Activated T-helper 9 cell treated with anti-CD3 and anti-CD28 coated beads, Interleukin-2, amount 50 U/mL, for 16 hours (primary cell): Measurements from ENCODE around the gene SFT2D1.
A peak's percentile ranks its signal among the peaks of the same experiment; 100 is the strongest.
"Not testable (repeated sequence)": the region's sequence is repeated elsewhere in the genome, so short reads cannot be mapped to it uniquely, and the experiment has no call there.

Experiments
- DNase-seq: peaks from one replicate; pipeline ENCODE4 v3.0.0-alpha.2; 2020; ENCODE audit warnings: low read depth

Gene SFT2D1

GRCh38 chr6:166342349-166343149, at the start of gene SFT2D1:
Gene SFT2D1, minus strand, starts transcription at chr6:166342545. Its CDS starts 64 bp downstream, at chr6:166342481.
- DNase-seq: peak; percentile 60

DNA sequence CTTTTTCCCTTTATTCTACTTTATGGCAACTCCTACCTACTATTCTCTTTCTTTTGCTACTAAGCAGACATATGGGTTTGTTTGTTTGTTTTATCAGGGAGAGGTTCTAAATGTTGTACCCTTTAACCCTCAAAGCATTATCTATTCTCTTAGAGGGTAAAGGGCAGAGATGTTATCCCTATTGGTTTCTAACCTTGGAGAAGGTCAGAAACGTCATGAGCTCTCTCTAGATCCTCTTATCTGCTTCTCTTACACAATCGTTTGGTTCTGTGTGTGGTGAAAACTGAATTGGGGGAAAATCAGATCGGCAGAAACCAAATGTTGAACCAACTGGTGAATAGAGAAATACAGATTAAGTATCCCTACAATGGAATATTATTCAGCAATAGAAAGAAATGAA, 46.8 kb upstream of the SFT2D1 start:
- DNase-seq: no peak

- DNase-seq: no peak
Observed at GRCh38 chr6:166388290-166389004, 46.1 kb upstream of the SFT2D1 start.

- no peak for DNase-seq
Observed at GRCh38 chr6:166387642-166388289, 45.4 kb upstream of the SFT2D1 start.

DNA sequence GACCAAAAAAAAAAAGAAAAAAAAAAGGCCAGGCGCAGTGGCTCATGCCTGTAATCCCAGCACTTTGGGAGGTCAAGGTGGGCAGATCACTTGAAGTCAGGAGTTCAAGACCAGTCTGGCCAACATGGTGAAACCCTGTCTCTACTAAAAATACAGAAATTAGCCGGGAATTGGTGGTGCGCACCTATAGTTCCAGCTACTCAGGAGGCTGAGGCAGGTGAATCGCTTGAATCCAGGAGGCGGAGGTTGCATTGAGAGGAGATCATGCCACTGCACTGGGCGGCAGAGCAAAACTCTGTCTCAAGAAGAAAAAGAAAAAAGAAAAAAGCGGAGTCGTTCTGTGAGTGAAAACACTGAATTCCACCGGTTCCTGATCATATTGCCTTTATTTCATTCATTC, 44.8 kb upstream of the SFT2D1 start:
- not testable (repeated sequence) for DNase-seq

DNA sequence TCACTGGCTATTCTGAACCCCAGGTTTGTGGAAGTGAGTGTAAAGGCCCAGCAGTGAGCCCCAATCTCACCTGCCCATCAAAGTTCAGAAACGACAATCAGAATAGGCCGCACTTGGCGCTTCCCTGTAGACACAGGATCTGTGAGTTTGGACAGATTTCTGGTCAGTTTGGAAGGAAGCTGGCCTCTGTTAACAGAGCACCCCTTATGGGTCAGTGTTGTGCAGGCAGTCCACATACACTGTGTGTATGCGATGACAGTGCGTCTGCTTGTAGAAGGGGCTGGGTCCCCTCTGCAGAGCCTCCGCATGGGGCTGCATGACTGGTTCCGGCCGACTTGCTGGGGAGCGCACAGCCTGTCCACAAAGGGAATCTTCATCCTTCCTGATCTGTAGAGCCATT, 43.8 kb upstream of the SFT2D1 start:
- no peak for DNase-seq

DNA sequence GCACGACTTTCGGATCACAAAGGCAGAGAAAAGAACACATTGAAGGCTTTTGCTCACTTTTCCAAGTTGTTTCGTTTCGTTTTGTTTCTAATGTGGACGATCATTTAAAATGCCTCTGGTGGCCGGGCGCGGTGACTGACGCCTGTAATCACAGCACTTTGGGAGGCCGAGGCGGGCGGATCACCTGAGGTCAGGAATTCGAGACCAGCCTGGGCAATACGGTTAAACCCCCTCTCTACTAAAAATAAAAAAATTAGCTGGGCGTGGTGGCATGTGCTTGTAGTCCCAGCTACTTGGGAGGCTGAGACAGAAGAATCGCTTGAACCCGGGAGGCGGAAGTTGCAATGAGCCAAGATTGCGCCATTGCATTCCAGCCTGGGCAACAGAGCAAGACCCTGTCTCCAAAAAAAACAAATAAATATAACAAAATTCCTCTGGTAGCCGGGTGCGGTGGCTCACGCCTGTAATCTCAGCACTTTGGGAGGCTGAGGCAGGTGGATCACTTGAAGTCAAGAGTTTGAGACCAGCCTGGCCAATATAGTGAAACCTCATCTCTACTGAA, 41.5 kb upstream of the SFT2D1 start:
- DNase-seq: peak; percentile 7

DNA sequence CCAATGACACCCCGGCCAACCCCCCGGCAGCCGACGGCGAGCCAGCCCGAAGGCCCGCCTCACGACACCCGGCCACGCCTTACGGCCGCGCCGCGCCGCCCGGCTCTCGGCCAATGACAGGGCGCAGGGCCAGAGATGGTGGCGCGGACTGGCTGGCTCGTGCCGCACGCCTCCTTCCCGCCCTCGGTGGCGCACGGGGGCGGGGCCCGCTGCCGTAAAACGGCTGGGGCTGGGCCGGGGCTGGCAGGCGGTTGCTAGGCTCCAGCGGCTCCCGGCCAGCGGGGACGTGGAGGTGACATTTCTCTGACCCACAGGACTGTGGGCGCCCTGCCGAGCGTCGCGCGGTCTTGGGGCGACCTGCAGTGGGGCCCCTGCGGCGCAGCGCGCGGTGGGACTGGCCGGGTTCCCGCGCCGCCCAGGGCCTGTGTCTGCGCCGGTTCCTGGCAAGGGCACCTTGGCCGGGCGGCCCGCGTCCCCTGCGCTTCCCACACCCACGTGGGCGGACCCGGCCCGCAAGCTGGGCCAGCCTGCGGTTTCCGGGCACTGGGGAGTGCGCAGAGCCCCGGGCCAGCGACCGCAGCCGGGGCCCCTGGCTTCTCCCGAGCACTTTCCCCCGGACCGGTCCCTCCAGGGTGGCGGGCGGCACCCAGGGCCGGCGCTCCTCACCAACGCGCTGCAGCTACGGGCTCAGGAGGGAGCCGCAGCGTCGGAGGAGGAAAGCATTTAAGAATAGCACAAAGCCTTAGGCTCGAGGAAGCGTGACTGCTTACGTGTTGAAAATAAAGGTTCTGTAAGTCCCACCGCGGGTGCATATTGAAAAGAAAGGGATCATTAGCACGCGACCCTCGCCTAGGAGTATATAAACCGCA, 40.8 kb upstream of the SFT2D1 start, which contains the start of gene MPC1:
Gene MPC1, minus strand, starts transcription at position 8 of the 869 bp plus-strand sequence. CDS start 64 bp downstream, outside the sequence.
- DNase-seq: peak; percentile 92

DNA sequence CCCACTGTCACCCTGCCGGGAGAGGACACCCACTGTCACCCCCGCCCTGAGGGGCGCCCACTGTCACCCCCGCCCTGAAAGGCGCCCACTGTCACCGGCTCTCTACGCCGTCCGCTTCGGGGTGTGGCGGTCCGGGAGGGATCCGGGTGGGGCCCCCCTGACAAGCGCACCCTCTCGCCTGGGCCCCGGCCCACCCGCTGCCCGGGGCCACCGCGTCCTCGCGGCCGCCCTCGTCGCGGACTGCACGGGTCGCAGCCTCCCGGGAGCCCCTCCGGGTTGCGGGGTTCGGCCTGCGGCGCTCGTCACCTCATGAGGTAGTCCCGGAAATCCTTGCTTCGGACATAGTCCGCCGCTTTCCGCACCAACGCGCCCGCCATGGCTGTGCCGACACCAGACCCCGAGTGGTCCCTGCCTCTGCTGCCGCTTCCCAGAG, 40.2 kb upstream of the SFT2D1 start:
- no peak for DNase-seq

- DNase-seq: peak; percentile 55
Observed at GRCh38 chr6:166381733-166382499, 39.6 kb upstream of the SFT2D1 start.

GRCh38 chr6:166381381-166381732, 39.0 kb upstream of the SFT2D1 start:
- no peak for DNase-seq

- no peak for DNase-seq
Observed at GRCh38 chr6:166379800-166380199, 37.5 kb upstream of the SFT2D1 start.

- no peak for DNase-seq
Observed at GRCh38 chr6:166379103-166379586, 36.8 kb upstream of the SFT2D1 start.

GRCh38 chr6:166377721-166378120, 35.4 kb upstream of the SFT2D1 start:
- DNase-seq: no peak

GRCh38 chr6:166375013-166375412, 32.7 kb upstream of the SFT2D1 start:
- no peak for DNase-seq

DNA sequence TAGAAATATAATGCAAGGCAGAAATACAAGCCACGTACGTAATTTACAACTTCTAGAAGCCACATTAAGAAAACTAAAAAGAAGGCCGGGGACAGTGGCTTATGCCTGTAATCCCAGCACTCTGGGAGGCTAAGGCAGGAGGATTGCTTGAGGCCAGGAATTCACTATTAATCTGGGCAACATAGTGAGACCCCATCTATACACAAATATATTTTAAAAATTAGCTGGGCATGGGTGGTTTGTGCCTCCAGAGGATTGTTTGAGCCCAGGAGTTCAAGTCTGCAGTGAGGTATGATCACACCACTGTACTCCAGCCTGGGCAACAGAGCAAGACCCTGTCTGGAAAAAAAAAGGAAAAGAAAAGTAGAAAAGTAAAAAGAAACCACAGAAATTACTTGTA, 28.1 kb upstream of the SFT2D1 start:
- DNase-seq: no peak

GRCh38 chr6:166369782-166370181, 27.4 kb upstream of the SFT2D1 start:
- DNase-seq: no peak

GRCh38 chr6:166366921-166367320, 24.6 kb upstream of the SFT2D1 start:
- no peak for DNase-seq

DNA sequence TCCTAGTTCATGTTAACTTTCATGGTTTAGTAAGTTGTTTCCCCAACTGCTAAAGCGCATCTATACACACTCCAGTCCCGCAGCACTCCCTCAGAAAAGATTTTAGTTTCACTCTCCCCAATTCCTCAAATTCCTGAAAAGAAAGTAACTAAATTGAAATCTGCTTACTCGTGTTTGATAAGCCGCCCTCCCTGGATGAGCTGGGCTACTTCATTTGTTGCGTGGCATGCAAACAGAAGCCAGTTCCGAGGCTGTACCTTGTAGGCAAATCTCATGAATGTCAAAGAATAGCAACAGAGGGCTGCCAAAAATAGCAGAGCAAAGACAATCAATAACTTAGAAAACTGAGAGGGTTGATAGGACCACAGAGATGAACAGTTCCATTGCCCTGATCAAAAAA, 23.5 kb upstream of the SFT2D1 start:
- no peak for DNase-seq

DNA sequence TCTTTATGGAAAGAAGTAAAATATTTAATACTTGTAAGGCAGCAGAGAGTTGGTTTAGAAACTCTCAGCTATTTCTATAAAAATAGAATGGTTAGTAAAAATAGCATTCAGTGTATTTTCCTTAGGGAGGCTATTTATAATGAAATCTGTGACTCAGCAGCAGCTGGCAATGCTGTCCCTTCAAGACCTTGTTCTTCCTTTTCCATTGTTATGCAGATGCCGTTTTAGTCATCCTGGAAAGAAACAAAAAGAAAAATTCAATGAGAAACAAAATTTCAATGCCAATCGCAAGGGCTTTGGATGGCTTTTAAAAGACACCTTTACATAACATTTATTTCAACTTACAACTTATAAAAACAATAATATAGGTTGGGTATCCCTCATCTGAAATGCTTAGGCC, 22.9 kb upstream of the SFT2D1 start:
- no peak for DNase-seq

DNA sequence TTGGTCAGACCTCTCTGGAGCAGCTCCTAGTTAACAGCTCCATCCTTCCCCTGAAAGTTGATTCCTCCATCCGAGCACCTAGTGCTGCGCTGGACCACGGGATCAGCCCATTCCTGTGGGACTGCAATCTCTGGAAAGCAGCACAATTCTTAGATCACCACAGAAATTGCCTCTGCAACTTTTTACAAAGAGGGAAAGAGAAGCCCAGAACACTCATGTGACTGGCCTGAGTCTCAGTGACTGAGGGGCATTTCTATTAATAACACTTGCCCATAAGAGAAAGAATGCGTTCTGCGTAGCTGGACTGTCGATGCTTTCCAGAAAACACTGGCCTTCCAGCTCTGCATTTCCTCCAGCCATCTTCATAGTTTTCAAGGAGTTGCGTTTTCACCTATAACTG, 22.1 kb upstream of the SFT2D1 start:
- no peak for DNase-seq
